Kidney tubule cell (primary cell): ENCODE data around the gene ODAPH.

Experiments used
- DNase-seq: peaks from one replicate; pipeline ENCODE4 v3.0.0-alpha.2; 2018; ENCODE audit warnings: low spot score

ODAPH gene

DNA sequence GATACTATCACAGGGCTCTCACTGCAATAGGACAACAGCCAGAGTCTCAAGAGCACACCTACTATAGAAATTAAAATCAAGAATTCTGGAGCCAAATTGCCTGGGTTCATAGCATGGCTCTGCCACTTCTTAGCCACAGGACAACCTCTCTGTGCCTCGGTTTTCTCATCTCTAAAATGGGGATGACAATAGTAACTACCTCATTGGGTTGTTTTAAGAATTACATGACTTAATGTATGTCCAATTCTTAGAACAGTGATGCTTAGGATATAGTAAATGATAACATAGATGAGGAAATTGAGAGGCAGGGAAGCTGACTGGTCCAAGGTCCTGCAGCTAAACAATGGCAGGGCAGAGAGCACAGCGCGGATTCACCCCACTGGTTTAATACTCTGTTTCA lies 11.0 kb upstream of the ODAPH start:
- DNase-seq = no peak

- DNase-seq = peak; percentile 76
Observed at GRCh38 chr4:75545526-75545925, 10.3 kb upstream of the ODAPH start.

GRCh38 chr4:75547647-75548387 lies 8.0 kb upstream of the ODAPH start:
- DNase-seq = peak; percentile 72

DNA sequence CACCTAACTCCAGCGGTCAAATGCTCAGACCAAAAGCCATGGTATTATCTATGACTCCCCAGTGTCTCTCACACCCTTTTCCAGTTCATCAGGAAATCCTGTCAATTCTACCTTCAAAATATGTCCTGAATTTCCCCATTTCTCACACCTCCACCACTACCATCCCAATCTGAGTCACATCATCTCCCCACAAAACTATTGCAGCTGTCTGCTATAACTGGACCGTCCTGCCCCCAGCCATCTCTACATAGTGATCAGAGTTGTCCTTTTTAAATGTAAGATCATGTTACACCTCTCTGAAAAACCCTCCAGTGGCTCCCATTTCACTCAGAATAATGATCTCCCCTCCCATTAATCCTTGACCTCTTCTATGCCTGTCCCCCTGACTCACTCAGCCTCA lies 6.8 kb upstream of the ODAPH start:
- no peak for DNase-seq

GRCh38 chr4:75552452-75552851 lies 3.4 kb upstream of the ODAPH start:
- DNase-seq = no peak

- DNase-seq = no peak
Observed at GRCh38 chr4:75557696-75558095, 1.8 kb downstream of the ODAPH start.

DNA sequence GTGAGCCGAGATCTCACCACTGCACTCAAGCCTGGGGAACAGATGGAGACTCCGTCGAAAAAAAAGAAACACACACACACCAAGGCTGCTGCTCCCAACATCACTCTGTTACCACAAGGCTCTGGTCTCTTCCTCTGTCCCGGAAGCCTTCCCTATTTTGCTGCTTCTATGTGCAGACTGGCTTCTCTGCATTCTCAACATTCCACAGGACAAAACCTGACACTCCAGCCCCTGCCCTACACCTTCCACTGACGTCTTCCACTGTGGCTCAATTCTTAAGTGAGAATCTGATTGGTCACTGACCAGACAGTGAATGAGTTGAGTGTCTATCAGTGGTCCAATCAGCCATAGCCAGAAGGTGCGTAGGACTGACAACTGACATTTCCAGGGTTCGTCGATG lies 5.9 kb downstream of the ODAPH start:
- DNase-seq = peak; percentile 78

- no peak for DNase-seq
Observed at GRCh38 chr4:75564023-75564422, 8.2 kb downstream of the ODAPH start.

DNA sequence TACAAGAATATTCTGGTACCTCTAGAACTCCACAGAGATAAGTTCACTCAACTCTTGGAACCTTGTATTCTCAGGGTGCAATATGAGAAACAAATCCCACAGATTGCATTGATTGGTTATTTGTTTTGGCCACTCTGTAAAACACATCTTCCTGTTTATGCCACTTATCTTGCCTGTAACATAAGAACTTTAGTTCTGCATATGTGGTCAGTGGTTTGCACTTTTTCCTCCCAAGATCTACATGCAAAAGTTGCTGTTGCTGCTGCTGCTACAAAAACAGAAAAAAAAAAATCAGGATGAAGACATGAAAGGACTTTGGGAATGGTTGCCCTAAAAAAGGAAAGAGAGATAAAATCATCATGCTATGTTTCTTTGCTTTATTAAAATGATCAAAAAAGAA lies 9.6 kb downstream of the ODAPH start:
- no peak for DNase-seq

GRCh38 chr4:75566911-75567310 lies 11.0 kb downstream of the ODAPH start:
- DNase-seq = no peak

DNA sequence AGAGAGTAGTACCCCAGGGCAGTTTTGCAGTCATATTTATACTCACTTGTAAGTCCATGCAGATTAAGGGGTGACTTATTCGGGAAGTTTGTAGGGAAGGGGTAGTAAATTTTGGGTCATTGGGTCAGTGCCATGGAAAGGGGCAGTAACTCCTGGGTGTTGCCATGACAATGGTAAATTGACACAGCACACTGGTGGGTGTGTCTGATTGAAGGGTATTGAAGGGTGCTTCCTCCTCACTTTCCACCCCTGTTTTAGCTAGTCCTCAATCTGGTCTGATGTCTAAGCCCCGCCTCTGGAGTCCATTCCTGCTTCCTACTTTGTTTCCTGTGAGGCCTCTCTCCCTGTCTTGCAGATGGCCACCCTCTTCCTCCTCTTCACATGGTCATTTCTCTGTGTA lies 11.9 kb downstream of the ODAPH start:
- DNase-seq = no peak

GRCh38 chr4:75584067-75584466 lies 28.2 kb downstream of the ODAPH start:
- DNase-seq = peak; percentile 52

GRCh38 chr4:75593393-75593792 lies 37.5 kb downstream of the ODAPH start:
- DNase-seq = no peak

DNA sequence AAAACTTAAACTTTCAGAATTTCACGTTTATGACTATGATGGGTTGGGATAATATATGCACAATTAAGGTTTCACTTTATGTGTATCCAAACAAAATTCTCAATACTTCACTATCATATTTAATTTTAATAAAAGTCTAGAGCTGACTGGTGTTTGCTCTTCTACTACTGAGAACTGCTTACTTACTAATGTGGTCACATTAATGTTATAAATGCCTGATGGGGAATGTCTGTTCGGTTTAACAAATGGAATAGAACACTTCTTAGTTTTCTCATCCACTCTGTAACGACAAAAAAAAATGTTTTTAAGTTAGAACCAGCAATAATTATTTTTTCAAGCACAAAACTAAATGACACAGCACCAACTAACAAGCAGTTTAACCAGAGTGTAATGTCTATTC lies 40.2 kb downstream of the ODAPH start:
- DNase-seq = no peak

GRCh38 chr4:75598390-75598789 lies 42.5 kb downstream of the ODAPH start:
- peak; percentile 38 for DNase-seq

DNA sequence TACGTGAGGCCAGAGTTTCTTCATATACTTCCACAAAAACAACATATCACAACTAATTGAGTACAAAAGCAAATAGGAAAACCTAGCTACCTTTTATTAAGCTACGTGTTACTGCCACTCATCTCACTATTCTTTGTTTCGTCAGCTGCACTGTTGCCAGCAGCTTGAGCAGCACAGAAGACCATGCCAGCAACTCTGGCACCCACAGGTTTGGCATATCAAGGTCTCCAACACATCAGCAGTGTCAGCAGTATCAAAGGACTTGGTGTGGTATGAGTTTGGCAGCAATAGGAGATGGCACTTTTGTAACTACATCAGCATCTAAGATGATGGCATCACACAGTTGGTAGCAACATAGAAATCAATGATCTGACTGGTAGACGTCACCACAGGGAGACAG lies 43.8 kb downstream of the ODAPH start:
- no peak for DNase-seq

GRCh38 chr4:75605928-75606327 lies 50.1 kb downstream of the ODAPH start:
- no peak for DNase-seq

DNA sequence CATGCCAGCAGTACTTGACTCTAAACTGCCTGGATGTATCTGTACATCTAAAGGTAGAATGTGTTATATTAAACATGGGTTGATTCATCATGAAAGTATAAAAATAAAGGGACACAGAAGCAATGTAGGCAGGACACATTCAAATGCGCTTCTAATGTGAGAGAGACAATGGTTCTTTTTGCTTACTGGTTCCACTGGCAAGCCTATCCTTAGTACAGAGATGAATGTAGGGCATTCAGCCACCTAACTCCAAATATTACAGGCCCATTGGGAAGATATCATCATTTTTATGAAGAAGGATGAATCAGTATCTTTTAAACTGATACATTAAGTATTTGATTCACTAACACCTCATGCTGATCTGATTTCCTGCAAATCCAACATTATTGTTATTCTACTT lies 56.4 kb downstream of the ODAPH start:
- no peak for DNase-seq
